Cerebellar nuclear complex (tissue), 1 donor: ENCODE measurements around the gene SIKE1.
A peak's percentile ranks its signal among the peaks of the same experiment; 100 is the strongest.
"Not testable (repeated sequence)": the region's sequence is repeated elsewhere in the genome, so short reads cannot be mapped to it uniquely, and the experiment has no call there.

Source experiments
- DNase-seq, 2 experiments: peaks; one replicate each; lab custom pipeline; 2025; lab: John Stamatoyannopoulos, UW

The SIKE1 gene

GRCh38 chr1:114780344-114781226 is at the start of gene SIKE1:
Gene SIKE1, minus strand, starts transcription at chr1:114780685. Its CDS starts 78 bp downstream, at chr1:114780607.
- DNase-seq, result peak; percentile 50 to 76

- not testable (repeated sequence) for DNase-seq
Observed at GRCh38 chr1:114830075-114830474, 49.6 kb upstream of the SIKE1 start.

- DNase-seq, result no peak
Observed at GRCh38 chr1:114828251-114828650, 47.8 kb upstream of the SIKE1 start.

- DNase-seq, result no peak
Observed at GRCh38 chr1:114821978-114822377, 41.5 kb upstream of the SIKE1 start.

GRCh38 chr1:114820392-114820791 is 39.9 kb upstream of the SIKE1 start:
- DNase-seq, result no peak

- no peak for DNase-seq
Observed at GRCh38 chr1:114819869-114820268, 39.4 kb upstream of the SIKE1 start.

GRCh38 chr1:114804449-114804848 is 24.0 kb upstream of the SIKE1 start:
- DNase-seq, result not testable (repeated sequence)

GRCh38 chr1:114803001-114803400 is 22.5 kb upstream of the SIKE1 start:
- DNase-seq, result no peak

GRCh38 chr1:114794038-114794437 is 13.6 kb upstream of the SIKE1 start:
- DNase-seq, result no peak

GRCh38 chr1:114790581-114790980 is 10.1 kb upstream of the SIKE1 start:
- DNase-seq, result not testable (repeated sequence)

- DNase-seq, result not testable (repeated sequence)
Observed at GRCh38 chr1:114786440-114786839, 6.0 kb upstream of the SIKE1 start.

GRCh38 chr1:114782476-114782875 is 2.0 kb upstream of the SIKE1 start:
- no peak for DNase-seq

GRCh38 chr1:114779722-114780121 is 763 bp downstream of the SIKE1 start:
- DNase-seq, result no peak

- DNase-seq, result not testable (repeated sequence)
Observed at GRCh38 chr1:114776726-114777125, 3.8 kb downstream of the SIKE1 start.

GRCh38 chr1:114771992-114772391 is 8.5 kb downstream of the SIKE1 start:
- DNase-seq, result no peak

- no peak for DNase-seq
Observed at GRCh38 chr1:114770989-114771388, 9.5 kb downstream of the SIKE1 start.

- DNase-seq, result no peak
Observed at GRCh38 chr1:114764689-114765088, 15.8 kb downstream of the SIKE1 start.

- no peak for DNase-seq
Observed at GRCh38 chr1:114758256-114758832, 22.1 kb downstream of the SIKE1 start.

- DNase-seq, result peak; percentile 44 to 85
Observed at GRCh38 chr1:114757455-114758255, 22.8 kb downstream of the SIKE1 start, which contains the start of gene CSDE1. Gene CSDE1, minus strand, starts transcription at chr1:114757984. Its CDS starts 18,094 bp downstream, at chr1:114739890.

- no peak for DNase-seq
Observed at GRCh38 chr1:114756949-114757454, 23.5 kb downstream of the SIKE1 start.

GRCh38 chr1:114756009-114756892 is 24.2 kb downstream of the SIKE1 start:
- no peak for DNase-seq
